ENCODE measurements around the gene CFTR.

Gene CFTR

GRCh38 chr7:117666689-117667088, 186.9 kb downstream of the CFTR start:
- H2AFZ ChIP-seq (ENCODE audit: low read depth, low read length) = no peak overlapping the region
- no peak overlapping the region for H3K9ac ChIP-seq (ENCODE audit: low read length)

DNA sequence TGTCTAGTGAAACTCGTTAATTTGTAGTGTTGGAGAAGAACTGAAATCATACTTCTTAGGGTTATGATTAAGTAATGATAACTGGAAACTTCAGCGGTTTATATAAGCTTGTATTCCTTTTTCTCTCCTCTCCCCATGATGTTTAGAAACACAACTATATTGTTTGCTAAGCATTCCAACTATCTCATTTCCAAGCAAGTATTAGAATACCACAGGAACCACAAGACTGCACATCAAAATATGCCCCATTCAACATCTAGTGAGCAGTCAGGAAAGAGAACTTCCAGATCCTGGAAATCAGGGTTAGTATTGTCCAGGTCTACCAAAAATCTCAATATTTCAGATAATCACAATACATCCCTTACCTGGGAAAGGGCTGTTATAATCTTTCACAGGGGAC, 187.6 kb downstream of the CFTR start:
- no peak overlapping the region for H3K27ac ChIP-seq (ENCODE audit: low read length)
- H3K79me2 ChIP-seq (ENCODE audit: low read length) = no peaks in the 10 kb centered on the region
- no peaks in the 10 kb centered on the region for H4K20me1 ChIP-seq (ENCODE audit: insufficient read depth, low read length)
- H3K4me3 ChIP-seq (ENCODE audit: low read length) = no peak overlapping the region
- H3K4me2 ChIP-seq (ENCODE audit: low read length) = no peak overlapping the region
- H3K9me3 ChIP-seq (ENCODE audit: insufficient read depth, low read length) = no peaks in the 10 kb centered on the region
- H3K4me1 ChIP-seq (ENCODE audit: low read length) = no peaks in the 10 kb centered on the region
- TF ChIP-seq CTCF (IDR thresholded peaks at IDR 0.05; ENCODE audit: low read depth, low read length) = no peak
- no peak for TF ChIP-seq EZH2phosphoT487 (IDR thresholded peaks at IDR 0.05; ENCODE audit: low read depth)
- no peaks in the 10 kb centered on the region for H3K27me3 ChIP-seq (ENCODE audit: low read depth, low read length)
- no peak overlapping the region for H2AFZ ChIP-seq (ENCODE audit: low read depth, low read length)
- no peak overlapping the region for H3K9ac ChIP-seq (ENCODE audit: low read length)
- no peaks in the 10 kb centered on the region for H3K36me3 ChIP-seq (replicated peaks; ENCODE audit: low read depth, low read length)

More at GRCh38 chr7:117666689-117667088, 186.9 kb downstream of the CFTR start:
- H3K4me2 ChIP-seq (ENCODE audit: low read length) = no peak overlapping the region
- H3K4me1 ChIP-seq (ENCODE audit: low read length) = no peaks in the 10 kb centered on the region
- H3K4me3 ChIP-seq (ENCODE audit: low read length) = no peak overlapping the region
- H3K27ac ChIP-seq (ENCODE audit: low read length) = no peak overlapping the region
- no peak for TF ChIP-seq CTCF (IDR thresholded peaks at IDR 0.05; ENCODE audit: low read depth, low read length)
- TF ChIP-seq EZH2phosphoT487 (IDR thresholded peaks at IDR 0.05; ENCODE audit: low read depth) = no peak
- no peaks in the 10 kb centered on the region for H3K9me3 ChIP-seq (ENCODE audit: insufficient read depth, low read length)
- no peaks in the 10 kb centered on the region for H4K20me1 ChIP-seq (ENCODE audit: insufficient read depth, low read length)
- no peaks in the 10 kb centered on the region for H3K79me2 ChIP-seq (ENCODE audit: low read length)
- no peaks in the 10 kb centered on the region for H3K36me3 ChIP-seq (replicated peaks; ENCODE audit: low read depth, low read length)
- H3K27me3 ChIP-seq (ENCODE audit: low read depth, low read length) = no peaks in the 10 kb centered on the region

- no peaks in the 10 kb centered on the region for H4K20me1 ChIP-seq (ENCODE audit: insufficient read depth, low read length)
- no peak overlapping the region for H3K4me2 ChIP-seq (ENCODE audit: low read length)
- no peaks in the 10 kb centered on the region for H3K9me3 ChIP-seq (ENCODE audit: insufficient read depth, low read length)
- H3K79me2 ChIP-seq (ENCODE audit: low read length) = no peaks in the 10 kb centered on the region
- no peak overlapping the region for H2AFZ ChIP-seq (ENCODE audit: low read depth, low read length)
- H3K9ac ChIP-seq (ENCODE audit: low read length) = no peak overlapping the region
- H3K27me3 ChIP-seq (ENCODE audit: low read depth, low read length) = no peaks in the 10 kb centered on the region
- no peaks in the 10 kb centered on the region for H3K36me3 ChIP-seq (replicated peaks; ENCODE audit: low read depth, low read length)
- H3K4me3 ChIP-seq (ENCODE audit: low read length) = no peak overlapping the region
- peak; percentile 34 for TF ChIP-seq CTCF (IDR thresholded peaks at IDR 0.05; ENCODE audit: low read depth, low read length)
- TF ChIP-seq EZH2phosphoT487 (IDR thresholded peaks at IDR 0.05; ENCODE audit: low read depth) = no peak
- no peaks in the 10 kb centered on the region for H3K4me1 ChIP-seq (ENCODE audit: low read length)
- no peak overlapping the region for H3K27ac ChIP-seq (ENCODE audit: low read length)
Observed at GRCh38 chr7:117669818-117670217, 190.0 kb downstream of the CFTR start.

- TF ChIP-seq CTCF (IDR thresholded peaks at IDR 0.05; ENCODE audit: low read depth, low read length) = no peak
- TF ChIP-seq EZH2phosphoT487 (IDR thresholded peaks at IDR 0.05; ENCODE audit: low read depth) = no peak
- Histone ChIP-seq H3K9me3 (ENCODE audit: insufficient read depth, low read length) (no peaks in the 10 kb centered on the region), H3K36me3 (replicated peaks; ENCODE audit: low read depth, low read length) (no peaks in the 10 kb centered on the region), H3K4me3 (ENCODE audit: low read length) (no peak overlapping the region), H3K4me2 (ENCODE audit: low read length) (no peak overlapping the region), H3K27me3 (ENCODE audit: low read depth, low read length) (no peaks in the 10 kb centered on the region), H2AFZ (ENCODE audit: low read depth, low read length) (no peak overlapping the region), H3K79me2 (ENCODE audit: low read length) (no peaks in the 10 kb centered on the region), H3K9ac (ENCODE audit: low read length) (no peak overlapping the region), H4K20me1 (ENCODE audit: insufficient read depth, low read length) (no peaks in the 10 kb centered on the region), H3K27ac (ENCODE audit: low read length) (no peak overlapping the region), H3K4me1 (ENCODE audit: low read length) (no peaks in the 10 kb centered on the region)
Observed at GRCh38 chr7:117672453-117672852, 192.6 kb downstream of the CFTR start.

Data from OCI-LY3 (cell line).